ENCODE measurements around the gene BBS12.
A peak's percentile ranks its signal among the peaks of the same experiment; 100 is the strongest.

The BBS12 gene

GRCh38 chr4:122716825-122717448 is 15.6 kb upstream of the BBS12 start:
- DNase-seq: peak; percentile 50 to 74

GRCh38 chr4:122718281-122718680 is 14.2 kb upstream of the BBS12 start:
- DNase-seq: no peak

- DNase-seq: no peak
These were observed 10.2 kb upstream of the BBS12 start for GRCh38 chr4:122722256-122722655.

DNA sequence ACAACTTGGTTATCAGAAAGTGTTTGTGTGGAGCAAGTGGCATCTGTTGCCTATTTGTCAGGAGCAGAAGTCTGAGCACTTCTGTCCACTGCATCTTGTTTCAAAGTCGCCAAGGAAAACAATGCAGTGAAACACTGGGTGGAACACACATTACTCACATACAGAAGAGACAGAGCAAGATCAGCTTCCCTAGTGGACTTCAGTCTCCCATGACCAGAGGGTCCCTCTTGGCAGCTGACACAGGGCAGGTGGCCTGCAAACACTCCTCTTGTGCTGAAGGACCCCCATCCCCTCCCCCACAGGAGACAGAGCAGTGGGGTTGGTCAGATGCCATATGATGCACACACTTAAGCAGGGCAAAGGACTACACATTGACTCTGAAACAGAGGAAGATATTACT is 3.6 kb upstream of the BBS12 start:
- no peak for DNase-seq

DNA sequence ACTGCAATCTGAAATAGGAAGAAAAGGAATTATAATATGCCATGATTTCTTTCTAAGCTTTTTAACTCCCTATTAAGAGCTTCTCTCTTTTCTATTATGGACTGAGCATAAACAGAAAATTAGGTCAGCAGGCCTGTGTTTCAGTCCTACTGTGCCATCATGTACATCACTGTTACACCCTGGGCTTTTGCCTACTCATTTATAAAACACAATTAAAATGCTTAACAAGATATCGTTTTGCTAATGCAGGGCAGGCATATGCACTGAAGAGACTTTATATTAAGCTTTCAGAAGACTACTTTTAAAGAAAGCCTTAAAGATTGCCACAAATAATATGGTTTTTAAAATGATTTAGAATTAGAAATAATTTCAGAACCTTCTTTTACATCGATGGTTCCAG is 828 bp upstream of the BBS12 start:
- DNase-seq: no peak

- no peak for DNase-seq
These were observed 1.2 kb downstream of the BBS12 start for GRCh38 chr4:122733787-122734120.

DNA sequence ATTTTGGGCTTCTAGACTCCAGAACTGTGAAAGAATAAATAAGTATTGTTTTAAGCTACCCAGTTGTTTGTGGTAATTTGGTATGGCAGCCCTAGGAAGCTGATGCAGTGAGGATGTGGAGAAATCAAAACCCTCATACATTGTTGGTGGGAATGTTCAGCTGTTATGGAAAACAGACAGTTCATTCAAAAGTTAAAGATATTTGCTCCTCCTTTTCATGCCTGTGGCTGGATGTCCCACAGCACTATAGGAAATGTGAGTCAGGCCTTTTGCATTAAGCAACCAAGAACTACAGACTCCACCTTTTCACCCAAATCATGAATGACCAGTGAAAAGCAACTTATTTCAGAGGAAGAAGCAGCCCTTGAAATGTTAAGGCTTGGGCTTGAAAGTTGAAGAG is 6.7 kb downstream of the BBS12 start:
- DNase-seq: no peak

GRCh38 chr4:122742933-122743829 is 10.7 kb downstream of the BBS12 start:
- no peak for DNase-seq

GRCh38 chr4:122744229-122744628 is 11.7 kb downstream of the BBS12 start:
- peak in 1 of 2 donors; percentile 13 for DNase-seq

- DNase-seq: no peak
These were observed 14.0 kb downstream of the BBS12 start for GRCh38 chr4:122746485-122746965.

DNA sequence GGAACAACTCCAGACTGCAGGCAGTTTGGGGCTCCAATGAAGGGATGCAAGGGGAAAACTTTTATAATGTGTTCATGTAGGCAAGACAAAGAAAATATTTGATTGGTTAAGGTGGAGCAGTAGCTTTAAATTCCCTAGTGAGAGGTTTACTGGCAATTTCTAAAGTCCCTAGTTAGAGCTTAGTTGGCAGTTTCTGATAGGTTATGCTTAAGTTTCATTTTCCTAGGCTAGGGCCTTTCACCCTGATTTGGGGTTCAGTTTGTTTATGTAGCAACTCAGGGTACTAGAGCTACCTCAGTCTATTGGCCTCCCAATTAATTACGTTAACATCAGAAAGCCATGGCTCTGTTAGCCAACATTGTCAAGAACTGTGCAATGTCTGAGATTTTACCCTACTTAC is 14.6 kb downstream of the BBS12 start:
- no peak for DNase-seq

GRCh38 chr4:122747883-122748282 is 15.4 kb downstream of the BBS12 start:
- DNase-seq: no peak

DNA sequence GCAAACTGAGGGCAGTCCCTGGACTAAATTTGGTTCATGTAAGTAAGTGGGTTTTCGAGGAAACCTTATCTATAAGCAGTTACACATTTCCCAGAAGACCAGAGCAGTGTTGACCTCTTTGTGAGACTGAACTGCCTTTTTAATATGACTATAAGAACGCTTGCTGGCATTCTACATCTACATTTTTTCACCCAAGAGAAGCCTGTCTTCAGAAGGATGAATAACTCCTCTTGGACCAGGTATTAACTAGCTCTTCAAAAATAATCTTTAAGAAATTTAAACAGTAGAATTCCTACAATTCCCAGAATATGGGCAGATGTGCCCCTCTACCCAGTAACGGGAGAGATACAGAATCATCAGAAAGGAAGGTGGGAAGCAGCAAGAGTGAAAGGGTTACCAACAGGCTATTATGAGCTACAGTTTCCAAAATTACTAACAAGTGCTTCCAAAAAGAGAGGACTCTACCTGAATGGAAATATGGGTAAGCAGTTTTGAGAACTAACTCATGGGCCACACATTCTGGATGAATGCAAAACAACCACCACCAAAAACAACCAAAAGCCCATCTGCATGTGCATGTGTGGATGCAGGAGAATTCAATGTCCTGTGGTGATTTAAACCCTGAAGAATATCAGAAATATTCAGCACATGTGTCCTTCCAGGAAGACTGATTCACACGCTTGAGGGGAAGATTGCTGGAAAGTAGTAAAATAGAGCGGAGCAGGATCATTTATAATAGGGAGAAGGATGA is 17.4 kb downstream of the BBS12 start:
- no peak for DNase-seq

DNA sequence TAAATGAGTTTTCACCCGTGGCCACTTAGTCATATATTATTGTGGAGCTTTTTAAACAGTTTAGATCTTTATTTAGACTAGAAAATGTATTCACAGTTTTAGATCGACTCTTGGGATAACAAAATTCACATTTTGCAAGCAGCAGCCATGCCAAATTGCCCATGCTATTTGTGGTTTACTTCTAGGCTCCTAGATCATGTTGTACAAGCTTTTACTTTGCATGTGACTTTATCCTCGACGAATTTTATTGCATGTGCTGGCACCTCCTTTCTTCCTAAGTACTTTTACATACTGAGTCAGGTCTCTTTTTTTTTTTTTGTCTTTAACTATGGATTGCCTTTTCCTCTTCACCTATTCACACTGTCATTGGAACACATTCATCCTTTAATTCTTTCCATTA is 23.2 kb downstream of the BBS12 start:
- DNase-seq: no peak

GRCh38 chr4:122758033-122758432 is 25.5 kb downstream of the BBS12 start:
- peak in 1 of 2 donors; percentile 52 for DNase-seq

DNA sequence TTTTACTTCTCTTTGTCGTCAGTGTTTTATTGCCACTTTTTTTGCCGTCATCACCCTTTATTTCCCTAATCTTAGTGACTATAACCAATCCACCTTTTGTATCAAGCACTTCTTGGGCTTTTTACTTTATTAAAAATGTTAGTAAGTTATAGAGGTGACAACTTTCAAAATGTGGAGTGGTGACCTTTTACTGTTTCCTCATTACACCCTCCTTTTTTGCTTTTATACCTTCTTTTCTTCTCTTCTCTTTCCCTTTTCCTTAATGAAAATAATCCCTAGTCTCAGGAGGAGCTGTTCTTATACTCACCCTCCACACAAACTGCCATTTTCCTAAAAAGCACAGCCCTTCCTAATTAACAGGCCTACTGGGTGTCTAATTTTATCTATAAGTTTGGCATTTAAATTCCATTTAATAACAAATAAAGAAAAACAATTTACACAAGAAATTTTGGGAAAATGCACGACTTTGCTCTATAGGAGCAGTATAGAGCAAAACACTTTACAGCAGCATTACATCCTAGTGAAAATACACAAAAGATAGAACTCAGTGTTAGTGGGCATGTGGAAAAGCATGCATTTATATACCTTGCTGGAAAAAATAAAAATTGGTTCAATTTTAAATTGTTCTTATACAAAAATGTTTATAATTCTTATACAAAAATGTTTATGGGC is 27.3 kb downstream of the BBS12 start:
- no peak for DNase-seq

- DNase-seq: peak; percentile 15 to 60
These were observed 30.0 kb downstream of the BBS12 start for GRCh38 chr4:122762520-122762919.

- no peak for DNase-seq
These were observed 30.6 kb downstream of the BBS12 start for GRCh38 chr4:122762966-122763716.

DNA sequence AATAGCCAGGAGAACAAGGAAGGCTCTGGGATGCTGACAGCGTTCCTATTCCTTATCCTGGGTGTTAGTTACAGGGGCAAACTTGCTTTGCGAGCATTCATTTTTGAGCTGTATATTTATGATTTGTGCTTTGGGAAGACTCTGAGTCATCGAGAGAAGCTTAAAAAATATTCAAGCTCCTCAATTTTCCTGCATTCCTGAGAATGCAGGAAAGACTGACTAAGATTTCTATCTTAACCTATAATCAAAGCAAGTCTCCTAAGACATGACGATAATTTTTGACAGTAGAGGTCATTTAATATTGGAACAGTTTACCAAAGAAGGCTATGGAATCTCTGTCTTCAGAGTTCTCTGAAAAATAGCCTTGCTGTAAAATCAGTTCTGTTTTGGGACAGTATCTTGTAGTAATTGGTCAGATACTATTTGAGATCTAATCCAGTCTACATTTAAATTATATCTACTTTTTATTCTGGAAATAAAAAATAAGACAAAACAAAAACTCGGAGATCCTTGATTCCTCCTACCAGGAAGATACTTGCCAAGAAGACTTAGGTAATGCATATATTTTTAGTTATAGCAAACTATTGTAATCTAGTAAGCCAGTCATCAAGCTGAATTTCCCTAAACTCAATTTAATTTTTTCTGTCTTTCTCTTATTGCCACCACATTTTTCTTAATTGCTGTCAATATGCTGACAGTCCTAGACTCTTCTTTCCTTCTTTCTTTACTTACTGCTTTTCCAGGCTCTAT is 31.7 kb downstream of the BBS12 start:
- DNase-seq: no peak

- no peak for DNase-seq
These were observed 32.3 kb downstream of the BBS12 start for GRCh38 chr4:122764821-122765215.

DNA sequence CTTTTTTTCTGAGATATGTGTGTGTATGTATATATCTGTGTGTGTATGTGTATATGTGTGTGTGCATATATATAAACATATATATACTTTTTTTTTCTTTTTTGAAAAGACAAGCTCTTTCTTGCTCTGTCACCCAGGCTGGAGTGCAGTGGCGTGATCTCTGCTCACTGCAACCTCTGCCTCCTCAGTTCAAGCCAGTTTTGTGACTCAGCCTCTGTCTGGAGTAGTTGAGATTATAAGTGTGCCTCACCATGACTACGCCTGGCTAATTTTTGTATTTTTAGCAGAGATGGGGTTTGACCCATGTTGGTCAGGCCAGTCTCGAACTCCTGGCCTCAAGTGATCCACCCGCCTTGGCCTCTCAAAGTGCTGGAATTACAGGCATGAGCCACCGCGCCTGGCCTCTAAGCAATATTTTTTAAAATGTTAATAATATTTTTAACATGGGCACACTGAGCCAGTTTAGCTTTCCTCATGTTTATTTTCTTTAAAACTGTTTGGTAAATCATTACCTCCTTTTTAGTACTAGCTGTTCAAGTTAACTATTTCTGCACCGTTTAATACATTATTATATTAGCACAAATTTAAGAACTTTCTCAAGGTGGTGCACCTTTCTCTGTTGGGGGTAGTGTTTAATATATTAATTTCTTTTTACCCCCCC is 33.3 kb downstream of the BBS12 start:
- no peak for DNase-seq
